GM19467 (cell line): Measurements from ENCODE around the gene COL15A1.
"Not testable (repeated sequence)": the region's sequence is repeated elsewhere in the genome, so short reads cannot be mapped to it uniquely, and the experiment has no call there.

ENCODE experiments used
- ATAC-seq: cut with Tn5 transposase; IDR thresholded peaks from one replicate; pipeline ENCODE4 v1.9.1; 2021; ENCODE audit warnings: mild to moderate bottlenecking, moderate library complexity; ENCODE audit not compliant: unreplicated experiment

Gene COL15A1

DNA sequence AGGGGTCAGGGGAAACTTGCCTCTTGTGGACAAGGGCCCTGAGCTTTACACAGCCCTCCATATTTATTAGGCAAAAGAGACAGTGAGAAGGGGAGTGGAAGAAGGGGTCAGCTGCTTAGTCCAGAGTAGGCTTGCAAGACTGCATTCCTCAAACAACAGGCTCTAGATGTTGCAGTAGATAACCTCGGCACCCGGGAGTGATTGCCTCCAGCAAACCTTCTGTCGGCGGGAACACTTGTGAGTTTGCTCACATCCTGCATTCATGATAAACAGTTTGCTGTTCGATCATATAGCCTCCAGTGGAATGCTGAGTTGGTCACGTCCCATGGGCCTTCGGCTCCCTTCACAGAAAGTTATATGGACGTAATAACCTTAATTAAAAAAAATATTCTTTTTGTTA is 66.7 kb downstream of the COL15A1 start:
- ATAC-seq, result not testable (repeated sequence)

DNA sequence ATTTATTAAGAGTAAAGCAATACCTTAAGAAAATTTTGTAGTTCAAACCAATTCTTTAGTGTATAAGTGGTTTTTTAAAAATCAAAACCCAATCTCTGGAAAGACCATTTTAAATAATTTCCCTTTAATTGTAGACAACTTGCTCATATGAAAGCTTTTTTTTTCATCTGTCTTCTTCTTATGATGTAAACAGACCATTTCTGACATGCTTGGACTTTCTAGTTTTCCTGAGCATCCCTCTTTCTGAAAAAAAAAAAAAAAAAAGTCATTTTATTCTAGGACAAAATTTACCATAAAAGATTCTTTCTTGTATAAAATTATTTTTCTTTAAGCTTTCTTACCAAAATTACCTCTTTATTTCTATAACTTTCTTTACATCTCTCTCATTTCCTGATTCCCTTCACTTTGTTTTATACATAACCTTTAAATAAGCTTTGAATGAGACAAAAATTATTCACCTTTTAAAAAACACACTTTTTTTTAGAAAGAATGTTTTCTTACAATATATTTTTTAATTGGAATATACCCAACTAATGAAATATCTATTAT is 67.5 kb downstream of the COL15A1 start:
- ATAC-seq, result no peak

DNA sequence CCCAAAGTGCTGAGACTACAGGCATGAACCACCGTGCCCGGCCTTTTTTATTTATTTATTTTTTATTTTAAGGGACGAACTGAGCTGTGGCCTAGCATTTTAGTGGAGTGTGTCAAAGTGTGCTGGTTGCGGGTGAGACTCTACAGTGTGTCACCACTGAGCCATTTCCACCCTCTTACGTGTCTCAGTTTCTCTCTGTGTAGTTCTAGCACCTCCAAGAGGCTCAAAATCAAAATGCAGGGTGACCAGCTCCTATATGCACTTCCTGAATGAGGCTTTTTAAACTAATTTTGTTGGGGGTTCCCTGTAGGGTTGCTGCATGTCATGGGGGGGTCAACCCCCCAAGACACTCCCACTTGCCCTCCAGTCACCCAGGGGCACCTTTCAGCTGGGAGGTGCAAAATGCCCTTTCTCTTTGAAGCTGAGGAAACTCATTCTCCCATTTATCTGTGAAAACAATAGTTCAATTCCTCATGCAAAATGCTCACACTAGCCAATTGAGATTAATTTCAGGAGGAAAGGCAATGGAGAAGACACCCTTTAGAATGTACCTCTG is 69.3 kb downstream of the COL15A1 start:
- no peak for ATAC-seq

DNA sequence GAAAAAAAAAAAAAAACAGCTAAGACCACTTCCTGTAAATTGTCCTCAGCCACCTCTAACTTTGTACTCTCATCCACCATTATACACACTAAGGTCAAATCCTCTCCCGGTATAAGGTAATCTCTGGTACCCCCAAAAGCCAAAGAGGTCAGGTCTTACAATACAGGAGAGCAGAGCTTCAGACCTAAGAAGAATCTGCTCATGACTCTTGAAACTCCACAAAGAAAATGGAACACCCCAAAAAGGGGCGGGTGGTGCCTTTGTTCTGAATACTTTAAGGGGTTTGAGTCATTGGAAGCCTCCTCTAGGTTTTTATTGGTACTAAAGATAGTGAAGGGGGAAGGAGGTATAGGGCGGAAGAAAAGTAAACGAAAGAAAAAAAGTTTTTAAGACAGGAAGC is 69.8 kb downstream of the COL15A1 start:
- ATAC-seq, result no peak

DNA sequence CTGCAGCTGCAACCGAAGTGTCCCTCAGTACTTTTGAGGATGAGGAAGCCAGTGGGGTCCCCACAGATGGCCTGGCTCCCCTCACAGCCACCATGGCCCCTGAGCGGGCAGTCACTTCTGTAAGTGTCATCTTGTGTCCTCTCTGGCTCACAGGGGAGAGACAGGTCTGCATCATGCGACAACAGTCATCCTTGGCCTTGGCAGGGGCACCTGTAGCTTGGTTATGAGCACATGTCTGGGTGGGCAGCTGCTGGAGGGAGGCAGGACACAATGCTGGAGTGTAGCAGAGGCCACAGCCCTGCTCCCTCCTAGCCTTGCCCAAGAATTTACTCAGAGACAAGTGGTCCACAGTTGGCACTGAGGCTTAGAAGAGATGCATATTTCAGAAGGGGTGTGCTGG is 71.7 kb downstream of the COL15A1 start:
- ATAC-seq, result no peak

DNA sequence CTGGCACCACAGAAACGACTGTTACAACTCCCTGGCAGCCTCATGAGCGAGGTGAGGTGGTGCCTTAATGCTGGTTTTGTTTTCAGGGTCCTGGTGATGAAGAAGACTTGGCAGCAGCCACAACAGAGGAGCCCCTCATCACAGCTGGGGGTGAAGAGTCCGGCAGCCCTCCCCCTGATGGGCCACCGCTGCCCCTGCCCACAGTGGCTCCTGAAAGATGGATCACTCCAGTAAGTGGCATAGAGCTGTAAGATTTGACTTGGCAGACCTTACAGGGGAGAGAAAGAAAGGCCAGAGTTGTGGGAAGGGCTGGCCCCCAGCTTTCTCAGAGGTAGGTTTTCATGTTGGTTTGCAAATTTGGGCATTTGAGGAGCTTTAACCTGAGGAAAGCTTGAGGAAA is 72.2 kb downstream of the COL15A1 start:
- no peak for ATAC-seq

DNA sequence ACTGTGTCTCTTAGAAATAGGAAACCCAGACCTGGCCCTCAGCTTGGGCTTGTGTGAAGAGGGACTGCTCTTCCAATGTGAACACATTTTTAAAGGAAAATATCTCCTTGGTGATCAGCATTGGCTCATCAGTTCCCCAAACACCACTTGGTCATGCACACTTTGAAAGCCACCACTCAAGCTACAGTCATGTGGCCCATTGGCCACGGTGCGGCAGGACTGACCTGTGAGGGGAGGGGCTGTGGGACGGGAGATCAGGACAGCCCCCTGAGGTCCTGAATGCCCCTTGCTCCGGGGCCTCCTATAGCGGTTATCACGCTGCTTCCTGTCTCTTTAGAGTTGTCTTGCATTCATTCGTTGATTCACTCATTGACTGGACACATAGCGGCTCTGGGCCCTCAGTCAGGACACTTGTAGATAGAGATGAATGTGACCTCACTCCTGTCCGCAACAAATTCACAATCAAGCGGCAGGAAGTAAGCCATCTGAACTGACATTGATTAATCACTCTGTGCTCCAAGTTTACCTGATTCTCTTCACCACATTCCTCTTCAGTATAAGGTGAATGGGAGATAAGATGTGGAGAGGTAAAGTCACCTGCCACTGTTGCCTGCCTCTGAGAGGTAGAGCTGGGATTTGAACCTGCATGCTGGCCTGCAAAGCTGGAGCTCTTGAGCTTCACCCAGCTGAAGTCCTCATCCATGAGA is 73.1 kb downstream of the COL15A1 start:
- ATAC-seq, result no peak

DNA sequence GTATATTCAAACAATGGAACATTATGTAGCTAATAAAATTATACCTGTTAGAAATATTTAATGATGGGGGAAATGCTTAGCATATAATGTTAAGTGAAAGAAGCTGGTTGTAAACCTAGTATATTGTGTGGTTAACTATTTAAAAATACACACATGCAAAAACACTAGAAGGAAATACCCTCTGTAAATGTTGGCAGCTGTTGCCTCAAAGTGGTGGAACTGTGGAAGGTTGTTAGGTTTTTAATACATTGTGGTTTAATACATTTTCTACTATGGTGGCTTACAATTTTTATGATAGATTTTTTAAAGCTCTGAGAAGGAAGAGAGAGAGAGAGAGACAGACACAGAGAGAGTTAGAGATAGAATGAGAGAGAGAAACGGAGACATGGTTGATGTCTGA is 74.9 kb downstream of the COL15A1 start:
- ATAC-seq, result no peak

DNA sequence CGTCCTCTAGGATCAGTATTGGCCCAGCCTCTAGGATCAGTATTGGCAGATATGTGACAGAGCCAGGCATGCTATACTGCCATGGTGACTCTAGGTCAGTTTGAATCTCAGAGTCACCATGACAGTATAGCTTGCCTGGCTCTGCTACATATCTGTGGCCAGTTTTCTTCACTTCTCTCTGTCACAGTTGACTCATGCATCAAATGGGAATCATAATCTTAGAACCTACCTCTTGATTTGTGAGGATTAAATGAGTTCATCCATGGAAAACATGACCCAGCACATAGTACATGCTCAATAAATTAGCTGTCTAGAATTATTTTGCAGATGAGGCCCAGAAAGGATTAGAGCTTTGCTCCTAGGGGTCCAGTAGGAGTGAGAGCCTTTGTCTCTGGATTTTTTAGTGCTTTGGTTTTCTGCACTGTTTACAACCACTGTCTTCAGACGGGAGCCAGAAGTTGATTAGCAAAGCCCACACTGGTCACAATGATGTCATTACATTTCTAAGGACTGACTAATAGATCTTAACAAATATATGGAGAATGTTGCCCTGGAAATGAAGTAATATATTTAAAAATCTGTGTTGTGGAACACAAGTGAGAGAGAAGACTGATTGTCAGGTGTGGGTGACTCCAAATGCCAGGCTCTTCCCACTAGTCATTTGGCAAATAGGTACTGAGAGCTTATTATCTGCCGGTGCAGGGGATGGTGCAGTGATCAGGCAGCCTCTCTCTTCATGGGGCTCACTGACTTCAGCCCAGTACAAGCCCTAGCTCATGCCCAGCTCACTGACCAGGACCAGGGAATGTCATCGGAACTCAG is 76.0 kb downstream of the COL15A1 start:
- no peak for ATAC-seq

DNA sequence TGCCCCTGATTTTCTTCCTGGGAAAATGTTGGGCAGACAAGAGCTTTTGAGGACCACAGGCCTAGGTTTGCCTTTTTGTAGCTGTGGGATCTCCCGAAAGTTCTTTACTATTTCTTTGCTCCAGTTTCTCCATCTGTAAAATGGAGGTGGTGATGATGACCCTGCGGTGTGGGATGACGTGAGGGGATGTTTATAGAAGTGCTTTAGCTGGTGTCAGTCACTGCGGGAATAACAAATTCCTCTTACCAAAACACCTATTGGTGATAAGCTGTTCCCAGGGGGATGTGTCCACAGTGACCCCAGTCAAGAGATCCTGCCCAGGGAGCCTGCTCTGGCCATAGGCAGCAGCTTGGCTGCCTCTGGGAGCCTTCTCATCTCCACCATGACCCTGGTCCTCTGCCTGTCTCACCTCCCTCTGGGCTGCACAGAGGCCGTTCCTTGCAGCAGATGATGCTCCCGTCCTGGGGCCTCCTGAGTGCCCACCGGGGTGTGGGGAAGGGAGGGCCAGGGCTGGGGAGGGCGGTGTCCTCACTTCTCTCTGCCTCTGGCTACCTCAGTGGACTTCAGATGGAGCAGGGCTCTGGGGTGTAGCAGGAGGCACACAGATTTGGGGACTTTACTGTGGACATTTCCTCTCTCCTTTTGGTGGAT is 77.2 kb downstream of the COL15A1 start:
- ATAC-seq, result no peak

DNA sequence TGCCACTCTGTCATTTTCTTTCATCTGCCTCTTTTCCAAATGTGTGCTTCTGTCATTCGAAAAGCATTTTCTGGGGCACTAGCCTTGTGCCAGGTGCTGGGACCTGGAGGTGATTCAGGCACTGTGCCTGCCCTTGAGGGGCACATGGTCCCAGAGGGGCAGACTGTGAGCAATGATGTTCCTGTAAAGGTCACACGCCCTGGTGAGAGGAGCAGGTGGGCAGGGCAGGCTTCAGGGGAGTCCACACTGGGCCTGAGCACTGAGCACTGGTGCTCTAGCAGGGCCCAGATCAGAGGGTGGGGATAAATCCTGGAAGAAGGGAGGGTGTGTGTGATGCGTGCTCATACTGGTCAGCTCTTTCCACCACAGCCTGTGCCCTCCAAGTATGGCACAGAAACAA is 77.8 kb downstream of the COL15A1 start:
- no peak for ATAC-seq

DNA sequence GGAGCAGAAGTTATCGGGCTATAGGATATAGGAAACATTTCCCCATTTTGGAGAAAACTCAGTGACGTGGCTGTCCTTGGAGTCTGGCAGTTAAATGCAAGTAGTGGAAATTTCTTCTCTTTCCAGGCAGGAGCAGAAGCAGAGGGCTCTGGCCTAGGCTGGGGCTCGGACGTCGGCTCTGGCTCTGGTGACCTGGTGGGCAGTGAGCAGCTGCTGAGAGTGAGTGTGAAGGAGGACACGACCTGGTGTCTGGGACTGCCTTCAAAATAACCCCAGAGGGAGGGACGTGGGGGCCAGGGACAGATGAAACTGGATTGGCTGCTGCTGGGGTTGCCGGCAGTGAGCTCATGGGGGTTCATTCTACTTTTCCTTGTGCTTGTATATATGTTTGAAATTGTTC is 79.5 kb downstream of the COL15A1 start:
- no peak for ATAC-seq

DNA sequence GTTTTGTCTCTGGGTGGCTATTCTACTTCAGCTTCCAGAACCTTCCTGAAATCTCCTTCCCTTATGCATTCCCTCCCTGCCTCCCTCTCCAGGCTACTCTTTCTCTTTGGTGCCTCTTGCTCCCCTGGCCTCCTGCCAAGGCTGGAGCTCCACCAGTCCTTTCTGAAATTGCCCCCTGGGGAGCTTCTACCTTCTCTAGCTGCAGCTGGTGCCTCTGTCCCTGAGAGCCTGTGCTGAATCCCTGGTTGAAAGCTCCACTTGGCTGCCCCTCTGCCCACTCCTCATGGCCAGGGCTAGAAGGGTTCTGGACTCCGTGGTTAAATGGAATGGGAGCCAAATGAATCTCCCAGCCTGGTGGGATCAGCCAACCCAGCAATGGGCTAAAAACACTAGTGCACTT is 80.1 kb downstream of the COL15A1 start:
- ATAC-seq, result no peak

DNA sequence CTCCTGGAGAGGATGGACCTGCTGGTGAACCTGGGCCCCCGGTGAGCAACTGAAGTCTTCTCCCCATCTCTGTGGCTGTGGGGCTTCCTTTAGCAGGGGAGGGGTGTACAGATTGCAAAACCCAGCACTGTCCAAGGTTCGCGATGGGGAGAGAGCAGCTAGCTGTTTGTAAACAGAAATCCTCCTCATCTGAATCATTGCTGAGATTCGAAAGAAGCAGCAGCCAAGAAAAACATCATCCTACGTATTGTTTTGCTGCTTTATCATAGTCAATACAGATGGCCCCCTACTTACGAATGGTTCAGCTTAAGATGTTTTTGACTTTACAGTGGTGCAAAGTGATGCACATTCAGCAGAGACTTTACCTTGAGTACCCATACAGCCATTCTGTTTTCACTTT is 81.3 kb downstream of the COL15A1 start:
- ATAC-seq, result no peak

DNA sequence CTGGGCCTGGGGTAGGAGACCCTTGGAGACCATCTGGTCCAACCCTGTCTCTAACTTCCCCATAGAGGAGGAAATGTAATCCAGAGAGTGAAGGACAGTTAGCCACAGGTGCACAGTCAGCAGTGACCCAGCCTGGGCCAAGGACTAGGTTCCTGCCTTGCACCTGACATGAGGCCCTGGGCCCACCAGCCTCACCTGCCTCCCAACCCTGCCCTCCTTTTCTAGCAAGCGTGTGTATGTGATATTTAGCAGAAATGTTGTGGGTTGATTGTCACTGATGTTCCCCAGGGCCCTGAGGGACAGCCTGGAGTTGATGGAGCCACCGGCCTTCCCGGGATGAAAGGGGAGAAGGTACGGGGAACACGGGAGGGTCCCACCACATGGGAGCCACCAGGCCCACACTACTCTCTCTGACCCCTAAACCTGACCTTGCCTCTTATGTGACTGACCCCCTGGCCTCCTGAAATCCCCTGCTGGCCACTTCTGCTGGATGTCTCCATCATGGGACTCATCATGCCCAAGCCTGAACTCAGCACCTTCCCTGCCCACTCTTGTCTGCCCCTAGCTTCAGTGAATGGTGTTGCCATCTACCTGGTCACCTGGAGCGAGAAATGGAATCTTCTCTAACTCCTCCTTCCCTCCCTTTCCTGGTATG is 82.0 kb downstream of the COL15A1 start:
- no peak for ATAC-seq

DNA sequence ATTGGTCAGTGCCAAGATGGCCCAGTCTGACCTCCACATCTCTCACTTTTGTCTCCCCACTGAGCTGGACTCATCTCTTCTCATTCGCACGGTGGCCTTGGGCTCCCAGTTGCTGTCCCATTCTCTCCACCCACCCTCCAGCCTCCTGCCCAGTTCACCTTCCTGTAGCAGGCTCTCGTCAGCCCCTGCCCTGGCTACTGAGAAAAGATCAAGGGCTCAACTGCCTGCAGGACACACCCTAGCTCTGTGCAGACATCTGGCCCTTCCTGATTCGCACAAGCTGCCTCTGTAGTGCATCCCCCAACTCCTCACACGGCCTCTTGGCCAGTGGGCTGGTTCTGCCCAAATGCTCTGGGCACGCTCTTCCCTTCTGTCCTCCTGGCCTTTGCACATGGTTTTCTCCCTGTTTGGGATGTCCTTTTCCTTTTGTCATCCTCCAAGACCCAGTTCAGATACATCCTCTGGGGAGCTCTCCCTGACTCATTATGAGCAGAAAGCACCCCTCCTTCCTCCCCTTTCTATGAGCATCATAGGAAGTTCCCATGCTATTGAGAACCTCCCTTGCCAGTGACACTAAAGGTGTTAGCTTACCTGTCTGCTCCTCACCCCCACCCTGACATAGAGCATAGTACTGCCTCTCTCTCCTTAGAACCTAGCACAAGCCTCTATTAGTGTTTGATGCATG is 82.7 kb downstream of the COL15A1 start:
- no peak for ATAC-seq

DNA sequence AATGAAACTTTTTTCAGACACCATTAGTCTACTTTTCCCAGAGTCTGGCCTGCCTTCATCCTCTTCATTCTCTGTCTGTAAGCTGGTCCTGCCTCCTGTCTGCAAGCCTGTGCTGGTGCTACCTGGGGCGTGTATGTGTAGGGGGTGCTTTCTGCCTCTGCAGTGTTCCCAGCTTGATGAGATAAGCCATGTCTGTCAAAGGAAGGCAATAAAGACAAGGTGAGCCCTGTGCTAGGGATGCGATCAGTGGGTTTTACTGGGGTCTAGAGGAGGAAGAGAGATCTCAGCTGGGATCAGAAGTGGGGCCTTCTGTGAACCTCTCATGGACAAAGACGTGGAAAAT is 83.2 kb downstream of the COL15A1 start:
- no peak for ATAC-seq

DNA sequence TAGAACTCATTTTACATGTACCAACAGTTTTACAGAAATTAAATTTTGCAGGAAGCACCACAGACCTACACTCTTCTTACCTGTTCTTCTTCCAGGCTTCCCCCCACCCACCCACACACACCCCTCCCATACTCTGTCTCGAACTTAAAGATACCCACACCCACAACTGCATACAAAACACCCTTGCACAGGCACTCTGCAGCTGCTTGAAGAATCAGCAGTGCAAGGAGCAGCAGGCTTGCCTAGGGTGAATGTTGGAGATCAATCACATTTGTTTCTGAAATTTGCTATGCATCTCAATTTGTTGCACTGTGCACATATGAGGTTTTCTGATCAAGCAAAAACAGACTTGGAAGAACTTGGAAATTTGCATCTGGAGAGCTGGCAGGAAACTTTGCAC is 83.7 kb downstream of the COL15A1 start:
- ATAC-seq, result no peak

DNA sequence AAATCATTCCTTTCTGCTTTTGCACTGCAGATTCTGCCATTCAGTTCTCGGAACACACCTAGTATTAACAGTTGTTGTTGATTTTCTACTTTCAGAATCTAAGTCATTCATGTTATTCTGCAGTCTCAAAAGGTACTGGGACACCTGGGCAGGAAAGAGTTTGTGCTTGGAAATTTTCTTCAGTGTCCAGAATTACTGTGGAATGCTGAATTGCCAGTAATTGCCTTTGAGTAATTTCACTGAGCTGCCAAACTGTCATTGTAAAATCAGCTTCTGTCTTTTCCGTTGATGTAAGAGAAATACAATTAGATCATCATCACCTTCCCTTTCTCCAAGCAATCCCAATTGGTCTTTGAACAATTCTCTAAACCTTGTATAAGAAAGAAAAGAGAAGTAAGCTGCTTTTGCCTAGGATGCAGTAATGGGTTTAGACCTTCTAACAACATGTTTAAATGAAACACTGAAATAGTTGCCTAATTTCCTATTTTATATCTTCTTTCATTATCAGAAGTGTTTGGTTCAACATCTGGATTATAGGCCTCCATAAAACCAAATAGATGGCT is 85.5 kb downstream of the COL15A1 start:
- no peak for ATAC-seq

DNA sequence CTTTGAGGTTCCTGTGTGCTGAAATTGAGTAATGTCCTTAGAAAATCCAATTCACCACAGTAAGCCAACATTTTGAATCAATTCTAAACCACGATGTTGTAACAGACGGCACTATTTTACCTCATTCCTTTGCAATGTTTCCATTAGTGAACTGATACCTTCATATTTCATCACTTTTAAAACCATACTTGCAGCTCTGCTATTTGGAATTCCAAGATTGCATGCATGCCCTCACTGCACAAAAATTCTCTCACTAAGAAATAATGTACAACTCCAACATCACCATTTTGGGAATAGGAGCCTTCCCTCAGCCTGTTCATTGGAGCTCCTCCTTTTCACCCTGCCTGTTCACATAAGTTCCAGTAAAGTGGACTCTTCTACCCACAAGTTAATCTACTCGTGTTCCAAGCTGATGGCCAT is 86.4 kb downstream of the COL15A1 start:
- ATAC-seq, result no peak
